Transverse colon (tissue), 4 donors: ENCODE data around the gene FLOT2.
"Not testable (repeated sequence)": the region's sequence is repeated elsewhere in the genome, so short reads cannot be mapped to it uniquely, and the experiment has no call there.

Experiments used
- CTCF ChIP-seq, 5 experiments: fragments of 200-600 bp in 3 of 5; fragments of 450-650 bp in 2 of 5; sonication (generic) in 3 of 5; IDR thresholded peaks; 1 replicate in 2 of 5; 2 replicates in 3 of 5; pipeline ENCODE4 v1.5.1; 2016 to 2017; ENCODE audit warnings: antibody characterized with exemption in 5 of 5, inconsistent platforms in 3 of 5, mild to moderate bottlenecking in 2 of 5, moderate library complexity in 1 of 5
- EP300 ChIP-seq: sonication (generic); formaldehyde crosslinking; IDR thresholded peaks from one replicate; pipeline ENCODE4 v1.6.1; 2017; ENCODE audit warnings: antibody characterized with exemption, low read depth
- POLR2A ChIP-seq: fragments of 450-650 bp; IDR thresholded peaks from one replicate; pipeline ENCODE4 v1.6.1; 2016; ENCODE audit warnings: antibody characterized with exemption, mild to moderate bottlenecking, moderate library complexity
- POLR2AphosphoS5 ChIP-seq, 3 donors: sonication (generic); formaldehyde crosslinking; IDR thresholded peaks; one replicate each; pipeline ENCODE4 v1.6.1; 2016; ENCODE audit warnings: antibody characterized with exemption in 3 of 3

DNA sequence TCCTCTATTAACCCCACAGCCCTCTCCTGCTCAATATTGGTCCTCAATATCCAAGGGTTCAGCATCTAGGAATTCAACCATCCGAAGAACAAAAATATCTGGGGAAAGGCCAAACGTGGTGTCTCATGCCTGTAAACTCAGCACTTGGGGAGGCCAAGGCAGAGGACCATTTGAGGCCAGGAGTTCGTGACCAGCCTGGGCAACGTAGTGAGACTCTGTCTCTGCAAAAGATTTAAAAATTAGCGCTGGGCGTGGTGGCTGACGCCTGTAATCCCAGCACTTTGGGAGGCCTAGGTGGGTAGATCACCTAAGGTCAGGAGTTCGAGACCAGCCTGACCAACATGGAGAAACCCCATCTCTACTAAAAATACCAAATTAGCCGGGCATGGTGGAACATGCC lies 50.8 kb downstream of the FLOT2 start:
- TF ChIP-seq POLR2AphosphoS5 (IDR thresholded peaks at IDR 0.05); CTCF (IDR thresholded peaks at IDR 0.05); EP300; POLR2A: not testable (repeated sequence)
